Smooth muscle cell of the brain vasculature (primary cell): ENCODE results near the gene RPL7A.
A peak's percentile ranks its signal among the peaks of the same experiment; 100 is the strongest.
"Not testable (repeated sequence)": the region's sequence is repeated elsewhere in the genome, so short reads cannot be mapped to it uniquely, and the experiment has no call there.

Experiments used
- DNase-seq: peaks from one replicate; pipeline ENCODE4 v3.0.0-alpha.2; 2012; ENCODE audit warnings: low read depth, low spot score

Gene RPL7A

GRCh38 chr9:133327834-133328484 is 20.1 kb upstream of the RPL7A start:
- no peak for DNase-seq

- DNase-seq = not testable (repeated sequence)
Observed at GRCh38 chr9:133329306-133330156, 18.5 kb upstream of the RPL7A start.

GRCh38 chr9:133331221-133331620 is 16.8 kb upstream of the RPL7A start:
- DNase-seq = no peak

DNA sequence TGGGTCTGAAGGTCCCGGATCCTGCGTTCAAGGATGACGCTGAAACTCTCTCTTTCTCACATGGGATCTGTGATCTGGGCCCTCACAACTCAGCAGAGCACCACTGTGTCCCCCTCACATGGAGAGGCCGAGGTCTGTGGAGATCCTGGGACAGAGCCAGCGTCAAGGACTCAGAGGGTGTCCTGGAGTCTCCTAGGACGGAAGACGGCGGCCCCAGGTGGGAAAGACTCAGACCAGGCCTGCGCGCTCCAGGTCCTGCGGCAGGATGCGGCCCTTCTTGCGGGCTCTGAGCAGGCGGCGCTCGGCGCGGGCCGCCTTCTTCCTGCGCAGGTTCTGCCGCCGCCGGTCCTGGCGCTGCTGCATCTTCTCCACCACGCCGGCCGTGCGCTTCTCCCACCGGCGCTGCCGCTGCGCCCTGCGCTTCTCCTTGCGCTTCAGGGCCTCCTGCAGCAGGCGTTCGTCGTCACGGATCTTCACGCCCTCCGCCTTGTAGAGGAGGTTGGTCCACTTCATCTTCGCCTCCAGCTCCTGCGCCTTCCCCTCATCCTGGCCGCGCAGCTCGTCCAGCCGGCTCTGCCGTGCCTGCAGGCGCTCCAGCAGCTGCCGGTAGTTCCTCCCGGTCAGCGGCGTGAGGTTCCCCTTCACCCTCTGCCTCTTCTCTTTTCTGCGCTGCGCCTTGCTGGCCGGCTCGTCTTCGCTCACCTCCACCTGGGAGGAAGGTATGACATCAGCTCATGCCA is 16.2 kb upstream of the RPL7A start:
- no peak for DNase-seq

GRCh38 chr9:133332381-133332730 is 15.7 kb upstream of the RPL7A start:
- DNase-seq = no peak

DNA sequence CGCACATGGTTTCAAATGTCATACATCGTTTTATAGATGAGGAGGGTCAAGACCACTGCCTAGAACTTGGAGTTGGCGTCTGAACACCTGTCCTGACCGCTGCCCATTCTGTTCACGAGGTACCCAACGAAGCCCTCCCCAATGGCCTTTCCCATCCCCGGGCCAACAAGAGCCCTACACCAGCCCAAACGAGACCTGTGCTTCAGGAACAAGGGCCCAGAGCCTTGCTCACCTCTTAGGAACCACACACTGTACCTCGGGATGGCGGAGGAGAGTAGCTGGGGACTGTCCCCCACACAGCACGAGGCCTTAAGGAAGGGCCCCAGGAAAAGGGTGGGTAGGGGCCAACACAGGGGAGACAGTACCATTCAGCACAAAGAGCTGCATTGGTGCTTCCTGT is 15.0 kb upstream of the RPL7A start:
- DNase-seq = no peak

GRCh38 chr9:133333566-133333965 is 14.5 kb upstream of the RPL7A start:
- no peak for DNase-seq

DNA sequence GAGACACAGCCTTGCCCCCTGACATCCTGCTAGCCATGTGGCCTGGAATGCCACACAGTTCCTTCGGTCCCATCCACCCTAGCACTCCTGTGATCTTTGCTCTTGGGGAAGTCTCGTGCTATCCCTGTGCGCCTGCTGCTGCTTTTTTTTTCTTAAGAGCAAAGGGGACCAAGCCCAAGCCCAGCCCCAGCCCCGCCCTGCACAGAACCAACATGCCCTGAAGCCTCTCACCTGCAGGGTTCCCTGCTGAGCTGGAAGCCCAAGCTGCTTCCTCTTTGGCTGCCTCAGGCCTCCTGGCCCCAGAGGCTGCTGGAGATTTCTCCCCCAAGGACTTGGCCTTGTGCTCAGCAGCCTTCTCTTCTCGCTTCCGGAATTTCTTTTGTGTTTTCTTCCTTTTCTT is 13.9 kb upstream of the RPL7A start:
- no peak for DNase-seq

- DNase-seq = not testable (repeated sequence)
Observed at GRCh38 chr9:133334888-133335287, 13.1 kb upstream of the RPL7A start.

DNA sequence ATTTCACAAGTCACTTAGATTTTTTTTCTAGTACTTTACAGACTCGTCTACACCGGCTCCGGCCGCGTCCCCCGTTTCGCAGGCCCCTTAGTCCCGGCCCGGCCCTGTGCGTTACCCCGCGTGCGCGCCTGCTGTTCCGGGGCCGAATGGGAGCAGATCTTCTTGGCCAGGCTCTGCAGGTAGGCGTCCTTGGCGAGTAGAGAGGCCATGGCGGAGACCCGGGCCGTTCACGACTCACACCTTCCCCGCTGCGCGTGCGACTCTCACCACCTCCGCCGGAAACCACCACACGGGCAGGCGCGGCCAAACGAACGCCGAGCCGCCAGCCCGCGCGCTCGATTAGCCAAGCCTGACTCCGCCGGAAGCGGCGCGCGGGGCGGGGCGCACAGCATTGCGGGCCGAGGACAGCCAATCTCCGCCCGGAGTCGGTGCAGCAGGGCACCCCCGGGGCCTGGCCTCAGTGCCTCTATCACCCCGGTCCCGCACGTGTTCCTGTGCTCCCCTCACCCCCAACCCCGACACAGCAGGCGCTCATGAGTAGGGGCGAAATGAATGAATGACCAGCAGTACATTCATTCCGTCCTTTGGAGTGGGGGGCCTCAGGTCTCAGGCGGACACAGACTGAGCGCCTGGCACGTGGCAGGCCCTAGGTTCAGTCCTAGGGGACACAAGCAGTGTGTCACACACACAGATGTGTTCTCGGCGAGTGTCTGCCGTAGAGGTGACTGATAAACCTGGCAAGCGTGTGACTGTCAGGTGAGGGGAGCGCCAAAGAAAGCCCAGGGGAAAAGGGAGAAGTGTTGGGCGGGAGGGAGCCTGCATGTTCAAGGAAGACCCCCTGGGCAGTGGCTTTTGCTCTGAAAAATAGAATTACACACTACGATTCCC is 11.8 kb upstream of the RPL7A start, which contains the start of gene SURF6:
SURF6 (minus strand) TSS at position 265 of the 888 bp plus-strand sequence; CDS start at position 209, 56 bp downstream.
- DNase-seq = peak; percentile 52

GRCh38 chr9:133339641-133340040 is 8.4 kb upstream of the RPL7A start:
- DNase-seq = no peak

- no peak for DNase-seq
Observed at GRCh38 chr9:133340256-133340655, 7.8 kb upstream of the RPL7A start.

GRCh38 chr9:133340916-133341315 is 7.1 kb upstream of the RPL7A start:
- no peak for DNase-seq

DNA sequence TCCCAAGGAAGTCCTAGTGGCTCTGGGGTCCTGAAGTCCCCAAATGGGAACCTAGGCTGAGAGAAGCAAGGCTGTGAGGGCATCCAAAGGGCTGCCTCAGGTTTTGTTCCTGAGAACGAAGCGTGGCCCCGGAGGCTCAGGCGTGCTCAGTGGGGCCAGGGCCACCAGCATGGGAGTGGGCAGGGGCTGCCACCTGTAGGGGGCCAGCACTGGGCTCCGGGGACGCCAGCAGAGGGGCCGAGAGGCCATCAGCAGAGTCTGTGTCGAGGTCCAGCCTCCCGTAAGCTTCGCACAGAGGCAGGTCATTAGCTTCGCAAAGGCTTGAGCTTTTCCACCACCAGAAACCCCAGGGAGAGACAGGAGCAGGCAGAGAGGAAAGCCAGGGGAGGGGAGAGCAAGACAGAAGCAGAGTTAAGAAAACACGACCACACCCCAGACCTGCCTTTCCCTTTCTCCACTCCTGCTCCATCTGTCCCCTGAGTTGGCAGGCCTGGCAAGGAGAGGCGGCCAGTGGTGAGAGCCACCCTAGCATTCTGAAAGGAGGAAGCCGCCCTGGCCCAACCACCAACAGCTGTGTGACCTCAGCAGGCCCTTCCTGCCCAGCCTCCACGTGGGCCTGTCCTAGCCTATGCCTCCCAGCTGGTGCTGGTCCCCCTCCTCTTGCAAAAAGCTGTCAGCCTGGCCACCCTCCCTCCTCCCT is 6.5 kb upstream of the RPL7A start:
- DNase-seq = no peak

GRCh38 chr9:133342069-133342406 is 6.0 kb upstream of the RPL7A start:
- no peak for DNase-seq

GRCh38 chr9:133342570-133342969 is 5.4 kb upstream of the RPL7A start:
- DNase-seq = no peak

DNA sequence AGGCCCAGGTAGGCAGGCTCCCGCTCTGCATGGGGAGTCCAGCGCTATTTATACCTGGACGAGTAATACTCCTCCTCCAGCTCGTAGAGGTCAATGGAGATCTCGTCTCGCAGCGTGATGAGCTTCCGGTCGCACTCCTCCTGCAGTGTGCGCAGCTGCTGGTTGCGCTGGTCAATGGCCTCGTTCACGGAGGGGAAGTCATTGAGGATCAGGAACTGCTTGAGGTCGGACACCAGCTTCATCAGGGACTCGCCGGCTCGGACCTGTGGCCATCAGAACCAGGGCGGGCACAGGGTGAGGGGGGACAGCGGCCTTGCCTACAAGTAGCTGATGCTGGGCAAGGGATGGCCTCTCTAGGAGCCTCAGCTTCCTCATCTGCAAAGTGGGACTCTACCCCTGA is 3.9 kb upstream of the RPL7A start:
- DNase-seq = no peak

GRCh38 chr9:133344979-133345378 is 3.0 kb upstream of the RPL7A start:
- DNase-seq = no peak

- no peak for DNase-seq
Observed at GRCh38 chr9:133345596-133345995, 2.4 kb upstream of the RPL7A start.

DNA sequence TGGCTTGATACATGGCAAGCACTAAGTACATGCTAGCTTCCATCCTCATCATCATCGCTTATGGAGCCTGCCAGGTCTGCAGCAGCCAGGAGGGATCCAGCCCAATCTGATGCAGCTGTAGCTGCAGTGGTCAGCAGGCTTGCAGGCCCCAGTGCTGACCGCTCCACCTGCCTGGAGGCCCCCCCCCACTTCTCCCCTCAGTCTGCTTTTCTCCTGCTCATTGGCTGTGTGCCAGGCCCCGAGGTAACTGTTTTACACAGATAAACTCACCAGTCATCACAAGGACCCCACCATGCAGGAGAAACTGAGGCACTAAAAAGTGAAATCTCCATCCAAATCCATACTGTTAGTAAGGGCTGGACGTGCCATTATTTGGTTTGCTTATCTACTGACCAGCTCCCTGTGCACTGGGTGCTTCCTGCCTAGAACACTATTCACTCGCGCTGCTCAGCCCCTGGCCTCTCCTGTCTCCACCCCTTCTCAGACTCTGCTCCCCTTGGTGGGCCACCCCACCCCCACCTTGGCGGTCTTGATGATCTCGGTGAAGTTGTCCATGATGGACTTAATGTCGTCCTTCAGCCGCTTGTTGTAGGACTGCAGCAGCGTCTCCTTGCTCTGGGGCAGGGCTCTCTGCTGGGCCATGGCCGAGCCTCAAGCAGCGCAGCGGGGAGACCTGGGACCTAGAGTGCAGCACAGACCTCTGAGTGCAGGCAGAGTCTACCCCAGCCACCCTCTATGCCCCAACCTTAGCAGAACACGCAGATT is 1.8 kb upstream of the RPL7A start:
- no peak for DNase-seq
